Eye (tissue), 1 donor: Measurements from ENCODE around the gene NCKAP5.

Experiments used
- DNase-seq: peaks from one replicate; pipeline ENCODE4 v3.0.0-alpha.2; 2015

The NCKAP5 gene

GRCh38 chr2:133568172-133568571, at the start of gene NCKAP5:
Gene NCKAP5, minus strand, starts transcription at chr2:133568463. Its CDS starts 50,937 bp downstream, at chr2:133517526.
- peak; percentile 88 for DNase-seq

GRCh38 chr2:133609664-133610063, 41.4 kb upstream of the NCKAP5 start:
- DNase-seq, result no peak

- DNase-seq, result no peak
These were observed 40.0 kb upstream of the NCKAP5 start for GRCh38 chr2:133608291-133608690.

GRCh38 chr2:133607679-133608078, 39.4 kb upstream of the NCKAP5 start:
- DNase-seq, result no peak

GRCh38 chr2:133606616-133607015, 38.4 kb upstream of the NCKAP5 start:
- DNase-seq, result no peak

- no peak for DNase-seq
These were observed 37.5 kb upstream of the NCKAP5 start for GRCh38 chr2:133605766-133606137.

- peak; percentile 72 for DNase-seq
These were observed 36.9 kb upstream of the NCKAP5 start for GRCh38 chr2:133605011-133605765.

- DNase-seq, result no peak
These were observed 34.8 kb upstream of the NCKAP5 start for GRCh38 chr2:133603109-133603508.

GRCh38 chr2:133602538-133602937, 34.3 kb upstream of the NCKAP5 start:
- DNase-seq, result no peak

GRCh38 chr2:133600266-133600928, 32.1 kb upstream of the NCKAP5 start:
- peak; percentile 70 for DNase-seq

GRCh38 chr2:133599811-133600210, 31.5 kb upstream of the NCKAP5 start:
- no peak for DNase-seq

GRCh38 chr2:133599211-133599803, 31.0 kb upstream of the NCKAP5 start:
- DNase-seq, result no peak

GRCh38 chr2:133598769-133599168, 30.5 kb upstream of the NCKAP5 start:
- no peak for DNase-seq

GRCh38 chr2:133596701-133597393, 28.6 kb upstream of the NCKAP5 start:
- no peak for DNase-seq

GRCh38 chr2:133591164-133591563, 22.9 kb upstream of the NCKAP5 start:
- peak; percentile 76 for DNase-seq

- DNase-seq, result no peak
These were observed 21.2 kb upstream of the NCKAP5 start for GRCh38 chr2:133589456-133589855.

- no peak for DNase-seq
These were observed 19.9 kb upstream of the NCKAP5 start for GRCh38 chr2:133588144-133588543.

GRCh38 chr2:133586978-133587377, 18.7 kb upstream of the NCKAP5 start:
- no peak for DNase-seq

- no peak for DNase-seq
These were observed 12.9 kb upstream of the NCKAP5 start for GRCh38 chr2:133581010-133581760.

GRCh38 chr2:133579274-133579673, 11.0 kb upstream of the NCKAP5 start:
- DNase-seq, result no peak

- DNase-seq, result no peak
These were observed 8.5 kb upstream of the NCKAP5 start for GRCh38 chr2:133576714-133577113.

GRCh38 chr2:133574620-133575019, 6.4 kb upstream of the NCKAP5 start:
- DNase-seq, result no peak

- DNase-seq, result no peak
These were observed 5.9 kb upstream of the NCKAP5 start for GRCh38 chr2:133574186-133574585.
